ENCODE data around the gene RASIP1. TPM values are rescaled to one million over a fixed set of nuclear protein-coding genes. Genes with fewer than 3 reads are reported as not detected.

The RASIP1 gene
- total and polyA plus RNA-seq, 11 donors: 10.0 to 28.1 (median 15.3) TPM

DNA sequence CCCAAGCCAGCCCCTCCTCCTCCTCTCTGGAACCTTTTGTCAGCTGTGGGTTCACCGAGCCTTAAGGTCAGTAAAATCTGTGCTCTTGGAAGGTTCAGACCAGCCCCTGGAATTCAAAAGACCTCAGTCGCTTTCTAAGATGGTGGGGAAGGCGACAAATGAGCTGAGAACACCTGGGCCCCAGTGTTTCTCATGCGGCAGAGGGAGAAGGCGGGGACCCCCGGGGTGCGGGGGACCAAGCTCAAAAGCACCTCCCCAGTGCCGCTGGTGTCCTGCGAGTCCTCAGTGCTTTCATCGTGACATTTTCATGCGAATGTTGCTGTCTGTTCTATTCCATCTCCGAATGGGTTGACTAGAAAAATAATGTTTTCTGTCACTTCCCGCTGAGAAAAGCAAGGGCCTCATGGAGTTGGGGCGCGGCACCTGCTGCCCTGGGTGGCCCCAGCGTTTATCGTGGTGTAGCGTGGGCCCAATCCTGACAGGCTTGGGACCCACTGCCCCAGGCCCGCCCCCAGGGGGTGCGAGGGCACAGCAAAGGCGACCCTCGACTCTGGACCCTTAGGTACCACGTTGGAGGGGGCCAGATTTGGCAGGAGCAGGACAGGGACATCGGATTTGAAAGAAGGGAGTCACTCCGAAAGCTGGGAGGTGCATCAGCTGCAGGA is 66.8 kb downstream of the RASIP1 start:
- Histone ChIP-seq H3K27ac (no peak overlapping the region), H3K36me3 (no peaks in the 10 kb centered on the region), H3K4me1 (peaks cover 0 to 12% (median 7%) of the 10 kb centered on the region in 12 donors), H3K9me3 (no peaks in the 10 kb centered on the region), H3K27me3 (no peaks in the 10 kb centered on the region), H3K4me3 (no peak overlapping the region)
- DNase-seq (no peak), ATAC-seq (no peak)
- intact Hi-C loops (cut with DNase I): loop anchor here (2.0 to 10.0 kb wide), 7 partner anchors 51 to 171 kb away; partner anchors contain the start of gene HSD17B14 (in 4 of the 10)
- TF ChIP-seq CTCF (IDR thresholded peaks at IDR 0.05) (no peak), POLR2A (IDR thresholded peaks at IDR 0.05) (no peak)
- WGBS, 4 donors: 79 to 82% (median 79%) methylated on average over 24 to 25 of the region's 25 CpGs

DNA sequence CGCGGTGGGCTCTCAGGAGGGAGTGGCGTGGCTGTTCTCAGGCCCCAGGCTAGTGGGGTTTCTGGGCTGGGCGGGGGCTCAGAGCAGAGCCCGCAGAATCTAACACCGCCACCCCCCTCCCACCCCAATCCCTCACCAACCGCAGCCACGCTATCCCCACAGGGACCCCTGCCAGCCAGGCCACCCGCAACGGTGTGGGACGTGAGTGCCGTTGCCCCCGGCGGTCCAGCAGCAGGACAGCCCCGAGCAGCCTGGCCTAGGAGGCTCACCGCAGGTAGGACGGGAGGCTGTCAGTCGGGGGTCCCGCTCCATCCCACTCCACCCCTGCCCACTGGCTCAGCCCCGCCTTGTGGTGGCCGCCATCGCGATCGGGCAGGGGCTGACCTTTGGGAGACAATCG is 67.4 kb downstream of the RASIP1 start, which contains the start of gene NTN5:
Gene NTN5 (minus strand): TSS at position 24 of the 400 bp plus-strand sequence. CDS start 2,031 bp downstream, outside the sequence.
- intact Hi-C loops (cut with DNase I): loop anchor here (10.0 kb wide), 6 partner anchors 52 to 172 kb away; partner anchors contain the start of gene HSD17B14 (in 4 of the 10)
- WGBS, 4 donors: 76 to 83% (median 79%) methylated on average over 21 to 25 of the region's 25 CpGs
- TF ChIP-seq CTCF (IDR thresholded peaks at IDR 0.05) (no peak), POLR2A (IDR thresholded peaks at IDR 0.05) (no peak)
- ATAC-seq (no peak), DNase-seq (no peak)
- H3K27ac ChIP-seq: no peak within 1 kb of the TSS
- no peak within 1 kb of the TSS for H3K4me3 ChIP-seq
- H3K9me3 ChIP-seq: no peaks in the 10 kb centered on the region
- H3K27me3 ChIP-seq: no peaks in the 10 kb centered on the region
- H3K36me3 ChIP-seq: no peaks in the 10 kb centered on the region
- peaks cover 0 to 12% (median 7%) of the 10 kb centered on the region in 12 donors for H3K4me1 ChIP-seq

DNA sequence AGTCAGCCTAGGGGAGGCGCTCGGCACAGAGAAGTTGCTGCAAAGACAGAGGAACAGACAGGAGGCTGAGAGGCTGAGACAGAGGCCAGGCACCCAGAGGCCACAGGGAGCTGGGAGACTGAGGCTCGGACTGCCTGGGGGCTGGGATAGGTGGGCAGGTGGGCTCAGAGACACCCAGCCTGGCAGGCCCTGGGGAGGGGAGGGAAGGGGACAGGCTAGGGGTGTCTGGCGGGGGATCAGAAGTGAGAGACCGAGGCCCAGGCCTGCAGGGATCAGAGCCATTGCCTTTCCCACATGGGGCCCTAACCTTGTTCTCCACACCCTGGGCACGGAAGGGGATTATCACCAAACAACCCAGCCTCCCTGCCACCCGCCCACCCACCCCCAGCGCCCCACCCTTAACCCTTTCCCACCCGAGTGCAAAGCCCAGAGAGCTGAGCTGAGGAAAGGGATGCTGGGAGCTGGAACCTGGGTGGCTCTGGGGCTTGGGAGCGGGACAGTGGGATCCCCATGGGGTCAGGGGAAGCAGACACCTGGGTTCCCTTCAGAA is 68.9 kb downstream of the RASIP1 start:
- TF ChIP-seq CTCF (IDR thresholded peaks at IDR 0.05) (no peak), POLR2A (IDR thresholded peaks at IDR 0.05) (no peak)
- intact Hi-C loops (cut with DNase I): loop anchor here (10.0 kb wide), 6 partner anchors 53 to 173 kb away; partner anchors contain the start of gene HSD17B14 (in 4 of the 10)
- Histone ChIP-seq H3K36me3 (no peaks in the 10 kb centered on the region), H3K27me3 (no peaks in the 10 kb centered on the region), H3K27ac (no peak overlapping the region), H3K4me1 (peaks cover 0 to 12% (median 7%) of the 10 kb centered on the region in 12 donors), H3K9me3 (no peaks in the 10 kb centered on the region), H3K4me3 (no peak overlapping the region)
- ATAC-seq (no peak), DNase-seq (no peak)
- WGBS, 4 donors: 73 to 93% (median 86%) methylated on average over 6 to 10 of the region's 10 CpGs

GRCh38 chr19:48670699-48671445 is 69.5 kb downstream of the RASIP1 start:
- H3K4me1 ChIP-seq: peaks cover 0 to 11% (median 7%) of the 10 kb centered on the region in 12 donors
- H3K27me3 ChIP-seq: no peaks in the 10 kb centered on the region
- H3K27ac ChIP-seq: no peak overlapping the region
- no peak for DNase-seq
- WGBS, 4 donors: 88 to 90% (median 89%) methylated on average over 20 to 21 of the region's 21 CpGs
- H3K9me3 ChIP-seq: no peaks in the 10 kb centered on the region
- ATAC-seq: no peak
- H3K4me3 ChIP-seq: no peak overlapping the region
- H3K36me3 ChIP-seq: no peaks in the 10 kb centered on the region
- intact Hi-C loops (cut with DNase I): loop anchor here (10.0 kb wide), 6 partner anchors 54 to 174 kb away; partner anchors contain the start of gene HSD17B14 (in 4 of the 10)
- TF ChIP-seq CTCF (IDR thresholded peaks at IDR 0.05): no peak
- TF ChIP-seq POLR2A (IDR thresholded peaks at IDR 0.05): no peak

Measured in heart left ventricle (tissue), 16 donors.